ENCODE measurements around the gene CCDC117.
"Not testable (repeated sequence)": the region's sequence is repeated elsewhere in the genome, so short reads cannot be mapped to it uniquely, and the experiment has no call there.

Gene CCDC117

DNA sequence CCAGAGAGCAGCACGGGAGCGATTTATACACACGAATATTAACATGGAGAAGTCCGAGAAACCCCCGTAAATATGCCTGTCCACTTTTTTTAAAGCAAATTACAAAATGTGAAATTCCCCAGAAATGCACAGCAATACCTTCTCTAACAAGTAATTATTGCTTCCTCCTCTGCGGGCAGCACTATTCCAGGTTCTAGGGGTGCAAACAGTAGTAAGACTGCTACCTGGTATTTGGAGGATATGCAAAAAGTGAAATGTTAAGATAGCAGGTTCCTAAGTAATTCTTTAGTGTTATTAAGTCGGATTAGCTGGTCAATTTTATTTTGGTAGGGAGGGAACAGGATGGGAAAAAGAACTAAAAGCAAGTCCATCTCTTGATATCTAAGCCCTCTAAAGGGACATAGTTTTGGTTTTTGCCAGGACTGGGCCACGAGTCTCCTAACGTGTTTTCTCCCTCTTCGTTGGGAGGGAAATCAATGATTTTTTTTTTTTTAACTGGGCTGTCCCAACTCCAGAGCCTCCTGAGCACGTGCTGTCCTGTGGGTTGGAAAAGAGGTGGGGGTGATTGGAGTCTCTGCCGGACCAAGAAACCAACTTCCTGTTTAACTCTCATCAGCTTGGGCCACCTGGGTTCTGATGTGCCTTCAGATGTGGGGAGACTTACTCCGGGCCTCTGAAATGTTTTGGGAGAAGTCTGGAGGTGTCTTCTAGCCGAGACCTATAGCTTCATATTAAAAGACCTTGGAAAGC is 29.5 kb downstream of the CCDC117 start:
- DNase-seq (ENCODE audit: low read depth), result no peak

DNA sequence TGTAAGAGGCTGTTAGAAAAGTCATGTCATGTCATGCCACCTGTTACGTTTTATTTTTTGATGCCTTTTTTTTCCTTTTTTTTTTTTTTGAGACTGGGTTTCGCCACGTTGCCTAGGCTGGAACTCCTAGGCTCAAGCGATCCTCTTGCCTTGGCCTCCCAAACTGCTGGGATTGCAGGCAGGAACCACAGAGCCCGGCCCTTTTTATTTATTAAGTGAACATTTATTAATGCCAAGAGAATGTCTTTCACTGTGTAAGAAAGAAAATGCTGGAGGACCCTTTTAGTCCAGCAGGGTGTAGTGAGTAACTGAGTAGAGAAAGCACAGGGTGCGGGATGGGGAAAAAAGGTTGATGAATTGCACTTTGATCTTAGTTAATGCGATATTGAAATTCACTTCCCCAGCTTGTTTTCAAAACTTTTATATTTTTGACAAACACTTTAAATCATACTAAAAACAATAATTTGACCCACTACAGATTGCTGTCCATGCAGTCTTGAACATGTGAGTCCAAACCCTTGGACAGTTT is 30.2 kb downstream of the CCDC117 start:
- DNase-seq (ENCODE audit: low read depth), result no peak

GRCh38 chr22:28805426-28805825 is 32.9 kb downstream of the CCDC117 start:
- not testable (repeated sequence) for DNase-seq (ENCODE audit: low read depth)

GRCh38 chr22:28808716-28809355 is 36.3 kb downstream of the CCDC117 start:
- no peak for DNase-seq (ENCODE audit: low read depth)

- DNase-seq (ENCODE audit: low read depth), result peak; percentile 19
Observed at GRCh38 chr22:28810821-28811491, 38.5 kb downstream of the CCDC117 start.

DNA sequence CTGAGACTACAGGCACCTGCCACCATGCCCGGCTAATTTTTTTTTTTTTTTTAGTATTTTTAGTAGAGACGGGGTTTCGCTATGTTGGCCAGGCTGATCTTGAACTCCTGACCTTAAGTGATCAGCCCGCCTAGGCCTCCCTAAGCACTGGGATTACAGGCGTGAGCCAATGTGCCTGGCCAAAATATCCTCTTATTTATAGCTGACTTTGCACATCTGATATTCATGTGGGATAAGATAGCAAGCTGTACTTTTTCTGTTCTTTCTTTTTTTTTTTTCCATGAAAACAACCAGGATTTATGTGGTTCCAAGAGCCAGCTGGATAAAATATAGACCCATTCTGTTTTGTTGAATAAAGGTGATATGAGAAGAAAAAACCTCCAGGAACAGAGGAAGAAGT is 40.0 kb downstream of the CCDC117 start:
- no peak for DNase-seq (ENCODE audit: low read depth)

GRCh38 chr22:28813772-28814518 is 41.5 kb downstream of the CCDC117 start:
- DNase-seq (ENCODE audit: low read depth), result no peak

- DNase-seq (ENCODE audit: low read depth), result no peak
Observed at GRCh38 chr22:28815111-28815510, 42.6 kb downstream of the CCDC117 start.

GRCh38 chr22:28815729-28816128 is 43.2 kb downstream of the CCDC117 start:
- DNase-seq (ENCODE audit: low read depth), result no peak

- DNase-seq (ENCODE audit: low read depth), result no peak
Observed at GRCh38 chr22:28817064-28817463, 44.6 kb downstream of the CCDC117 start.

GRCh38 chr22:28817919-28818859 is 45.7 kb downstream of the CCDC117 start:
- DNase-seq (ENCODE audit: low read depth), result no peak

- DNase-seq (ENCODE audit: low read depth), result no peak
Observed at GRCh38 chr22:28819253-28820096, 47.0 kb downstream of the CCDC117 start.

DNA sequence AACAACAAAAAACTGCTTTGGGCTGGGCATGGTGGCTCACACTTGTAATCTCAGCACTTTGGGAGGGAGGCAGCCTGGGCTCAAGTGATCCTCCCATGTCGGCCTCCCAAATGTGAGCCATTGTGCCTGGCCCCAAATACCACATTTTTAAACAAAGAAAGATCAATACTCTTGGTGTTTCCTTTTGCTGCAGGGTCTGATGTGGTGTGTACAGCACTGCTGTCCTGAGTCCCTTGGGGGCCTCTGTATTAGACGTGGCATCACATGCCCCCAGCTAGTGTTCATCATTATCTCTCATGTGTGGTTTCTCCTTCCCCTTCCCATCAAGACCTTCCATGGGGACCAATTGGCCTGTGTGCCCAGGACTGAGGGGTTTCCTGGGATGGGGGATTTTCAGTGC is 48.4 kb downstream of the CCDC117 start:
- DNase-seq (ENCODE audit: low read depth), result no peak

GRCh38 chr22:28821452-28821851 is 49.0 kb downstream of the CCDC117 start:
- no peak for DNase-seq (ENCODE audit: low read depth)

DNA sequence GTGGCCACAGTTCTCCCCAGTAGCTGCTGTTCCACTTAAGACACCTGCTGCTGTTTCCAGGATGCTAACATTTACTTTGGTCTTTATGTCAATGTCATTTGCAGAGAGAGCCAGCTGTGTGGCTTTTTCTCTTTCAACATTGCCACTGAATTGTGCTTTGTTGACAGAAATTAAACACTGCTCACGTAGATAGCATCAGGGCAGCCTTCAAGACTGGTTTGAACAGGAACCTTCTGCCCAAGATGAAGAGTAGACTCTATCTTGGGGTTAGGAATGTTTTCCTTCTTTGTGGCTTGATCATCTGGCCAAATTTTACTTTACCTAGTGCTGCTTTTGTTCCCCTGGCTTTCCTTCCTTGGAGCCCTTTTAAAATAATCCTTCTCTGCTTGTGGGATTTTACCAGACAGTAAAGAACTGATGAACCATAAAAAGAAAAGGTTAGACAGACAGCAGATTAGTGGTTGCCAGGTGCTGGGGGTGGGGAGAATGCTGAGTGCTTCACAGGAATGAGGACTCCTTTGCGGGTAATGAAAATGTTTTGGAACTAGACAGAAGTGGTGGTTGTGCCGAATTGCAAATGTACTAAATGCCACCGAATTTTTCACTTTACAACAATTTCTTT is 50.5 kb downstream of the CCDC117 start:
- DNase-seq (ENCODE audit: low read depth), result no peak

- DNase-seq (ENCODE audit: low read depth), result not testable (repeated sequence)
Observed at GRCh38 chr22:28824455-28824854, 52.0 kb downstream of the CCDC117 start.

DNA sequence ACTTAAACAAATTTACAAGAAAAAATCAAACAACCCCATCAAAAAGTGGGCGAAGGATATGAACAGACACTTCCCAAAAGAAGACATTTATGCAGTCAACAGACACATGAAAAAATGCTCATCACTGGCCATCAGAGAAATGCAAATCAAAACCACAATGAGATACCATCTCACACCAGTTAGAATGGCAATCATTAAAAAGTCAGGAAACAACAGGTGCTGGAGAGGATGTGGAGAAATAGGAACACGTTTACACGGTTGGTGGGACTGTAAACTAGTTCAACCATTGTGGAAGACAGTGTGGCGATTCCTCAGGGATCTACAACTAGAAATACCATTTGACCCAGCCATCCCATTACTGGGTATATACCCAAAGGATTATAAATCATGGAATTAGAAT is 53.9 kb downstream of the CCDC117 start:
- DNase-seq (ENCODE audit: low read depth), result not testable (repeated sequence)

DNA sequence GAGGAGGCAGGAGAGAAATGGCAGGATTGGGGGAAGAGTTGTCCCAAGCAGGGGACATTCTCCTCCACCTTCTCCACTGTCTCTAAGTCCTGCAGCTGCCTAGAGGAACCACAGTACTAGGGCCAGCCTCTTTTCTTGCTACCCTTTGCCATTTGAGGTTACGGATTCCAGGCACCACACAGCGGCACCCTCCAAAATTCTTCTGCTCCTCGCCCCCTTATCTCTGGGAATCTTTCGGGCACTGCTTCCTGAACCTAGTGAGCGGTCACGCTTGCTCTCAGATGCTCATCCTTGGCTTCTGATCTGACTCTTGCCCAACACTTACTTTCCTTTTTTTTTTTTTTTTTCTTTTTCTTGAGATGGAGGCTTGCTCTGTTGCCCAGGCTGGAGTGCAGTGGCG is 54.4 kb downstream of the CCDC117 start:
- DNase-seq (ENCODE audit: low read depth), result no peak

DNA sequence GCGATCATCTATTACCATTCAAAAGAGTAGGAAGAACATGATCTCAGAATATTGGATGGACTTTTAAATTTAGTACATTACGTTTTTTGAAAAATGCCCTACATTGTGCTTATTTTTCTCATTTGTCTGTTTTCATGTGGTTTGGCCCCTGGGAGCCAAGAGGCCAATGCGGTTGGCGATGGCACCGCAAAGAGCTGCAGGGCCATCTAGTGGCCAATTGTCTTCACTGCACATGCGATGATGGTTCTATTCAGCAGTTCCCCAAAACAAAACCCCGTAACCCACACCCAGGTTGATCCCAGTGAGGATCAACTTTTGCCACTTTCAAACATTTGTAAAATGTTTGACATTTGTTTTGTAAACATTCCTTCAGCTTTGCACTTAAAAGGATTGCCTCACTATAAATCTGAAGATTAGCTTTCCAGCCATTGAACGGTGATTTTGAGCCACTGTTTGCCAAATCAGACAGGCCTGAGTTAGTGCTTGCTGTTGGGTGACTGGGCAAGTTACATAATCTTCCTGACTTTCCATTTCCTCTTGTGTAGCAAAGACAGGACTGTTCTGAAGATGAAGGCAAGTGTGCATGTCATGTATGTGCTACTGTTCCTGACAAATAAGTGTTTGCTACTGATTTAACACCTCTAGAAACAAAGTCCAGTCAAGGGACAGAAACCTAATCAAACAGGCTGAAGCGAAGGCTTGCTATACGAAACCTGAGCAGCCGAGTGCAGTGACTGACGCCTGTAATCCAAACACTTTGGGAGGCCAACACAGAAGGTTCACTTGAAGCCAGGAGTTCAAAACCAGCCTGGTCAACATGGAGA is 57.1 kb downstream of the CCDC117 start:
- DNase-seq (ENCODE audit: low read depth), result peak; percentile 56

Measured in activated T-helper 9 cell treated with anti-CD3 and anti-CD28 coated beads, Interleukin-2, amount 50 U/mL, for 16 hours (primary cell).